Large intestine (tissue), 3 donors: ENCODE data around the gene PTPRN2. TPM values are rescaled to one million over a fixed set of nuclear protein-coding genes. Genes with fewer than 3 reads are reported as not detected.

Experiments used
- DNase-seq, 2 donors: peaks; one replicate each; pipeline versions ENCODE4 v3.0.0 to v3.0.0-alpha.2; 2013
- H3K27ac ChIP-seq: one replicate; pipeline ENCODE4 v1.5.1; 2013; ENCODE audit warnings: low read length
- H3K27me3 ChIP-seq: 2 replicates; pipeline ENCODE4 v1.6.1; 2013; ENCODE audit warnings: low read length; ENCODE audit not compliant: control insufficient read depth, insufficient read depth
- H3K36me3 ChIP-seq: 2 replicates; pipeline ENCODE4 v1.6.1; 2013; ENCODE audit warnings: low read length; ENCODE audit not compliant: control insufficient read depth, insufficient read depth
- H3K4me1 ChIP-seq: one replicate; pipeline ENCODE4 v1.6.1; 2013; ENCODE audit warnings: low read length; ENCODE audit not compliant: control insufficient read depth, insufficient read depth
- H3K4me3 ChIP-seq: one replicate; pipeline ENCODE4 v1.5.1; 2013; ENCODE audit warnings: low read length
- H3K9me3 ChIP-seq: one replicate; pipeline ENCODE4 v1.6.1; 2013; ENCODE audit warnings: mild to moderate bottlenecking, low read depth, low read length, moderate library complexity; ENCODE audit not compliant: control insufficient read depth
- WGBS: methylation state at CpG from one replicate; pipeline ENCODE4 v1.1.5; 2013; ENCODE audit warnings: low lambda C conversion rate; ENCODE audit not compliant: insufficient coverage; 5-methylcytosine and 5-hydroxymethylcytosine counted together
- polyA plus RNA-seq: library from polyadenylated mRNA; unstranded; fragments of 120-200 nt; gene quantifications from one replicate; pipeline ENCODE4 v1.2.1, GENCODE V29; 2013

PTPRN2 gene
- polyA plus RNA-seq, 1 donor, result 13.4 TPM

GRCh38 chr7:158244430-158244829 is 343.2 kb downstream of the PTPRN2 start:
- no peaks in the 10 kb centered on the region for H3K27me3 ChIP-seq
- no peak for DNase-seq
- WGBS, result 100% methylated on average over 1 of the region's 4 CpGs
- no peaks in the 10 kb centered on the region for H3K36me3 ChIP-seq
- no peak overlapping the region for H3K27ac ChIP-seq
- H3K4me1 ChIP-seq, result no peaks in the 10 kb centered on the region
- H3K4me3 ChIP-seq, result no peak overlapping the region
- H3K9me3 ChIP-seq, result peaks cover 39% of the 10 kb centered on the region

GRCh38 chr7:158241919-158242318 is 345.7 kb downstream of the PTPRN2 start:
- Histone ChIP-seq H3K27ac (no peak overlapping the region), H3K4me3 (no peak overlapping the region), H3K4me1 (no peaks in the 10 kb centered on the region), H3K9me3 (peaks cover 32% of the 10 kb centered on the region), H3K36me3 (no peaks in the 10 kb centered on the region), H3K27me3 (no peaks in the 10 kb centered on the region)
- no peak for DNase-seq
- 92% methylated on average over 2 of the region's 7 CpGs for WGBS

- Histone ChIP-seq H3K9me3 (peaks cover 30% of the 10 kb centered on the region), H3K27ac (no peak overlapping the region), H3K4me1 (no peaks in the 10 kb centered on the region), H3K4me3 (no peak overlapping the region), H3K36me3 (no peaks in the 10 kb centered on the region), H3K27me3 (no peaks in the 10 kb centered on the region)
- no peak for DNase-seq
- WGBS, result 86% methylated on average over 1 of the region's 3 CpGs
These were observed 346.8 kb downstream of the PTPRN2 start for GRCh38 chr7:158240801-158241200.

GRCh38 chr7:158239290-158239981 is 348.2 kb downstream of the PTPRN2 start:
- H3K4me1 ChIP-seq, result no peaks in the 10 kb centered on the region
- WGBS, result 93% methylated on average over 5 of the region's 30 CpGs
- H3K27me3 ChIP-seq, result no peaks in the 10 kb centered on the region
- H3K4me3 ChIP-seq, result no peak overlapping the region
- peak in 1 of 2 donors; percentile 6 for DNase-seq
- peaks cover 19% of the 10 kb centered on the region for H3K9me3 ChIP-seq
- H3K36me3 ChIP-seq, result no peaks in the 10 kb centered on the region
- no peak overlapping the region for H3K27ac ChIP-seq

GRCh38 chr7:158238616-158239289 is 348.9 kb downstream of the PTPRN2 start:
- no peak for DNase-seq
- no CpG with 5 or more reads among the region's 21 CpGs for WGBS
- no peaks in the 10 kb centered on the region for H3K4me1 ChIP-seq
- no peaks in the 10 kb centered on the region for H3K36me3 ChIP-seq
- H3K27me3 ChIP-seq, result no peaks in the 10 kb centered on the region
- H3K4me3 ChIP-seq, result no peak overlapping the region
- H3K9me3 ChIP-seq, result peaks cover 16% of the 10 kb centered on the region
- H3K27ac ChIP-seq, result no peak overlapping the region

GRCh38 chr7:158237672-158238335 is 349.8 kb downstream of the PTPRN2 start:
- Histone ChIP-seq H3K9me3 (peaks cover 16% of the 10 kb centered on the region), H3K36me3 (no peaks in the 10 kb centered on the region), H3K27ac (no peak overlapping the region), H3K27me3 (no peaks in the 10 kb centered on the region), H3K4me1 (no peaks in the 10 kb centered on the region), H3K4me3 (no peak overlapping the region)
- WGBS, result no CpG with 5 or more reads among the region's 29 CpGs
- no peak for DNase-seq

- DNase-seq, result no peak
- no peak overlapping the region for H3K4me3 ChIP-seq
- WGBS, result no CpG with 5 or more reads among the region's 11 CpGs
- no peaks in the 10 kb centered on the region for H3K27me3 ChIP-seq
- H3K36me3 ChIP-seq, result no peaks in the 10 kb centered on the region
- H3K4me1 ChIP-seq, result no peaks in the 10 kb centered on the region
- H3K27ac ChIP-seq, result no peak overlapping the region
- H3K9me3 ChIP-seq, result peaks cover 16% of the 10 kb centered on the region
These were observed 351.2 kb downstream of the PTPRN2 start for GRCh38 chr7:158236400-158236799.

- H3K9me3 ChIP-seq, result peaks cover 16% of the 10 kb centered on the region
- H3K4me1 ChIP-seq, result no peaks in the 10 kb centered on the region
- no peaks in the 10 kb centered on the region for H3K36me3 ChIP-seq
- H3K27ac ChIP-seq, result no peak overlapping the region
- no peak overlapping the region for H3K4me3 ChIP-seq
- no peaks in the 10 kb centered on the region for H3K27me3 ChIP-seq
- WGBS, result no CpG with 5 or more reads among the region's 16 CpGs
- no peak for DNase-seq
These were observed 351.8 kb downstream of the PTPRN2 start for GRCh38 chr7:158235862-158236261.

GRCh38 chr7:158229945-158230344 is 357.7 kb downstream of the PTPRN2 start:
- DNase-seq, result no peak
- Histone ChIP-seq H3K4me1 (no peaks in the 10 kb centered on the region), H3K27ac (no peak overlapping the region), H3K9me3 (no peaks in the 10 kb centered on the region), H3K27me3 (no peaks in the 10 kb centered on the region), H3K4me3 (no peak overlapping the region), H3K36me3 (no peaks in the 10 kb centered on the region)
- WGBS, result 100% methylated on average over 1 of the region's 1 CpG

GRCh38 chr7:158228986-158229385 is 358.6 kb downstream of the PTPRN2 start:
- 60% methylated on average over 1 of the region's 2 CpGs for WGBS
- no peak overlapping the region for H3K4me3 ChIP-seq
- H3K27me3 ChIP-seq, result no peaks in the 10 kb centered on the region

More at GRCh38 chr7:158228986-158229385, 358.6 kb downstream of the PTPRN2 start:
- H3K9me3 ChIP-seq, result no peaks in the 10 kb centered on the region
- no peak for DNase-seq
- H3K36me3 ChIP-seq, result no peaks in the 10 kb centered on the region
- H3K27ac ChIP-seq, result no peak overlapping the region
- no peaks in the 10 kb centered on the region for H3K4me1 ChIP-seq
